ENCODE data around the gene JUP. TPM values are rescaled to one million over a fixed set of nuclear protein-coding genes. Genes with fewer than 3 reads are reported as not detected.

JUP gene
- total and polyA plus RNA-seq, 10 donors: 13.7 to 73.1 (median 33.5) TPM

- intact Hi-C loops (cut with DNase I; ENCODE audit: low total_unique reads): no loop called here
- WGBS, 5 donors: 77 to 94% (median 84%) methylated on average over 11 to 12 of the region's 12 CpGs
- Histone ChIP-seq H3K36me3 (peaks cover 0 to 43% (median 21%) of the 10 kb centered on the region in 6 donors), H3K4me1 (no peaks in the 10 kb centered on the region), H3K27ac (no peak overlapping the region), H3K27me3 (replicated peaks in 1 of 7) (no peaks in the 10 kb centered on the region), H3K4me3 (no peak overlapping the region), H3K9me3 (no peaks in the 10 kb centered on the region)
- no peak for TF ChIP-seq CTCF (IDR thresholded peaks at IDR 0.05 in 8 of 11, conservative IDR thresholded peaks at IDR 0.05 in 3 of 11)
- no peak for TF ChIP-seq POLR2AphosphoS5 (IDR thresholded peaks at IDR 0.05)
- TF ChIP-seq POLR2A (IDR thresholded peaks at IDR 0.05): no peak
- DNase-seq: no peak
Measured at GRCh38 chr17:41754066-41754465, 32.4 kb downstream of the JUP start.

GRCh38 chr17:41751288-41751687, 35.2 kb downstream of the JUP start:
- intact Hi-C loops (cut with DNase I; ENCODE audit: low total_unique reads): no loop called here

GRCh38 chr17:41750862-41751261, 35.6 kb downstream of the JUP start:
- Histone ChIP-seq H3K4me3 (no peak overlapping the region), H3K27me3 (replicated peaks in 1 of 7) (no peaks in the 10 kb centered on the region), H3K27ac (no peak overlapping the region), H3K9me3 (no peaks in the 10 kb centered on the region), H3K36me3 (peaks cover 0 to 14% (median 8%) of the 10 kb centered on the region in 6 donors), H3K4me1 (no peaks in the 10 kb centered on the region)
- intact Hi-C loops (cut with DNase I; ENCODE audit: low total_unique reads): no loop called here
- WGBS, 5 donors: 79 to 85% (median 83%) methylated on average over 4 of the region's 4 CpGs
- TF ChIP-seq CTCF (IDR thresholded peaks at IDR 0.05 in 8 of 11, conservative IDR thresholded peaks at IDR 0.05 in 3 of 11) (no peak), POLR2AphosphoS5 (IDR thresholded peaks at IDR 0.05) (no peak)
- no peak for DNase-seq

More at GRCh38 chr17:41751288-41751687, 35.2 kb downstream of the JUP start:
- H3K4me3 ChIP-seq: no peak overlapping the region
- 52 to 88% (median 73%) methylated on average over 3 of the region's 3 CpGs for WGBS, 5 donors
- no peaks in the 10 kb centered on the region for H3K4me1 ChIP-seq
- no peak overlapping the region for H3K27ac ChIP-seq
- H3K27me3 ChIP-seq (replicated peaks in 1 of 7): no peaks in the 10 kb centered on the region
- peaks cover 0 to 18% (median 11%) of the 10 kb centered on the region in 6 donors for H3K36me3 ChIP-seq
- no peaks in the 10 kb centered on the region for H3K9me3 ChIP-seq
- DNase-seq: no peak
- TF ChIP-seq POLR2AphosphoS5 (IDR thresholded peaks at IDR 0.05) (no peak), POLR2A (IDR thresholded peaks at IDR 0.05) (no peak)

GRCh38 chr17:41748275-41748674, 38.2 kb downstream of the JUP start:
- DNase-seq: no peak
- H3K27me3 ChIP-seq (replicated peaks in 1 of 7): no peaks in the 10 kb centered on the region
- no peak overlapping the region for H3K27ac ChIP-seq
- no peaks in the 10 kb centered on the region for H3K36me3 ChIP-seq
- H3K9me3 ChIP-seq: no peaks in the 10 kb centered on the region
- WGBS, 5 donors: 83 to 93% (median 90%) methylated on average over 6 of the region's 6 CpGs
- no peak overlapping the region for H3K4me3 ChIP-seq
- intact Hi-C loops (cut with DNase I; ENCODE audit: low total_unique reads): no loop called here
- no peak for TF ChIP-seq CTCF (IDR thresholded peaks at IDR 0.05 in 8 of 11, conservative IDR thresholded peaks at IDR 0.05 in 3 of 11)
- TF ChIP-seq POLR2A (IDR thresholded peaks at IDR 0.05): no peak
- TF ChIP-seq POLR2AphosphoS5 (IDR thresholded peaks at IDR 0.05): no peak
- no peaks in the 10 kb centered on the region for H3K4me1 ChIP-seq

GRCh38 chr17:41741709-41742108, 44.8 kb downstream of the JUP start:
- no peak overlapping the region for H3K27ac ChIP-seq
- DNase-seq: no peak
- intact Hi-C loops (cut with DNase I; ENCODE audit: low total_unique reads): no loop called here
- WGBS, 5 donors: 80 to 87% (median 87%) methylated on average over 9 of the region's 9 CpGs
- no peaks in the 10 kb centered on the region for H3K9me3 ChIP-seq
- peaks cover 0 to 13% (median 9%) of the 10 kb centered on the region in 7 donors for H3K27me3 ChIP-seq (replicated peaks in 1 of 7)
- TF ChIP-seq POLR2A (IDR thresholded peaks at IDR 0.05) (no peak), POLR2AphosphoS5 (IDR thresholded peaks at IDR 0.05) (no peak), CTCF (IDR thresholded peaks at IDR 0.05 in 8 of 11, conservative IDR thresholded peaks at IDR 0.05 in 3 of 11) (no peak)
- H3K36me3 ChIP-seq: no peaks in the 10 kb centered on the region
- H3K4me3 ChIP-seq: no peak overlapping the region
- peaks cover 0 to 10% (median 6%) of the 10 kb centered on the region in 6 donors for H3K4me1 ChIP-seq
